ENCODE measurements around the gene PCDHGA6. TPM values are rescaled to one million over a fixed set of nuclear protein-coding genes. Genes with fewer than 3 reads are reported as not detected.

The PCDHGA6 gene
- total RNA-seq = 6.0 and 7.2 TPM in 2 replicates

GRCh38 chr5:141373673-141374317, at the start of gene PCDHGA6:
Gene PCDHGA6, plus strand, starts transcription at chr5:141373891. Its CDS starts 193 bp downstream, at chr5:141374084.

GRCh38 chr5:141330299-141331080, 43.2 kb upstream of the PCDHGA6 start, which contains the start of gene PCDHGA1:
Gene PCDHGA1, plus strand, starts transcription at chr5:141330514.

GRCh38 chr5:141338538-141339306, 35.0 kb upstream of the PCDHGA6 start, which contains the start of gene PCDHGA2:
Gene PCDHGA2, plus strand, starts transcription at chr5:141338760.

GRCh38 chr5:141343242-141343952, 30.3 kb upstream of the PCDHGA6 start, which contains the start of gene PCDHGA3:
Gene PCDHGA3, plus strand, starts transcription at chr5:141343829. Its CDS starts 205 bp downstream, at chr5:141344034.

GRCh38 chr5:141349917-141350619, 23.6 kb upstream of the PCDHGA6 start, which contains the start of gene PCDHGB1:
Gene PCDHGB1, plus strand, starts transcription at chr5:141350099. Its CDS starts 162 bp downstream, at chr5:141350261.

GRCh38 chr5:141354900-141355469, 18.7 kb upstream of the PCDHGA6 start, which contains the start of gene PCDHGA4:
Gene PCDHGA4, plus strand, starts transcription at chr5:141355021. Its CDS starts 87 bp downstream, at chr5:141355108.

GRCh38 chr5:141359790-141360426, 13.8 kb upstream of the PCDHGA6 start, which contains the start of gene PCDHGB2:
Gene PCDHGB2, plus strand, starts transcription at chr5:141359994. Its CDS starts 142 bp downstream, at chr5:141360136.

GRCh38 chr5:141363952-141364660, 9.6 kb upstream of the PCDHGA6 start, which contains the start of gene PCDHGA5:
Gene PCDHGA5, plus strand, starts transcription at chr5:141364162. Its CDS starts 169 bp downstream, at chr5:141364331.

GRCh38 chr5:141369994-141370848, 3.5 kb upstream of the PCDHGA6 start, which contains the start of gene PCDHGB3:
Gene PCDHGB3, plus strand, starts transcription at chr5:141370242. Its CDS starts 153 bp downstream, at chr5:141370395.

GRCh38 chr5:141382469-141383294, 9.0 kb downstream of the PCDHGA6 start, which contains the start of gene PCDHGA7:
Gene PCDHGA7, plus strand, starts transcription at chr5:141382742. Its CDS starts 158 bp downstream, at chr5:141382900.

GRCh38 chr5:141387557-141388311, 14.0 kb downstream of the PCDHGA6 start, which contains the start of gene PCDHGB4:
Gene PCDHGB4, plus strand, starts transcription at chr5:141387698. Its CDS starts 187 bp downstream, at chr5:141387885.

GRCh38 chr5:141392429-141393198, 18.9 kb downstream of the PCDHGA6 start, which contains the start of gene PCDHGA8:
Gene PCDHGA8, plus strand, starts transcription at chr5:141392633. Its CDS starts 181 bp downstream, at chr5:141392814.

GRCh38 chr5:141397756-141398551, 24.3 kb downstream of the PCDHGA6 start, which contains the start of gene PCDHGB5:
Gene PCDHGB5, plus strand, starts transcription at chr5:141397947. Its CDS starts 181 bp downstream, at chr5:141398128.

GRCh38 chr5:141402553-141403243, 29.0 kb downstream of the PCDHGA6 start, which contains the start of gene PCDHGA9:
Gene PCDHGA9, plus strand, starts transcription at chr5:141402778. Its CDS starts 175 bp downstream, at chr5:141402953.

Measured in vein endothelial cell (primary cell).